ENCODE results near the gene ICOSLG.
"Not testable (repeated sequence)": the region's sequence is repeated elsewhere in the genome, so short reads cannot be mapped to it uniquely, and the experiment has no call there.

The ICOSLG gene

DNA sequence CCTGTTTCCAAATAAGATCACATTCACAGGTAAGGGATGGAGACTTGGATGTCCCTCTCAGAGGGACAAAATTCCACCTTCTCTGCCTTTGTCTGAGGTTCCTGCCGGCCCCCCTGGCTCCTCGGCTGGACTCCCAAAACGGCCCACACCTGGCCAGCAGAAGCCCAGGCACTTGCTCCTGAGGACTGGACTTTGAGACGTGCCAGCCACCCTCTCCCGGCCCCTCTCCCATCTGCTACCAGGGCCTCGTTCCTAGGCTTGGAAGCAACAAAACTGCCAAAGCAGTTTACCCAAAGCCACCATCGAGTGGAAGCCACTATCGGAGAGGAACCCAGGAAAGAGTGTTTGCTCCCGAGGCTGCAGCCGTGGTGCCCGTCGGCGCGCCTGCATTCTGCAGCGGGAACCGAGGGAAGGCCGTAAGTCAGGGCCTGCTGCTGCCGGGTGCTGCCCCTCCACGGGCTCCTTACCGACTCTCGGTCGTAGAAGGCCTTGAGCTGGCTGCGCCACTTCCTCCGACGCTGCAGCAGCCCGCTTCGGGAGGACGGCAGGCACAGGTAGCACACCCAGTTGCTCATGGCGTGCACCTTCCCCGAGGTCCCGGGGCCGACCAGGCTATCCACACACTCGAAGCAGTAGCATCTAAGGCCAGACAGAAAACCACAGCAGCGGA is 17.4 kb upstream of the ICOSLG start:
- no peaks in the 10 kb centered on the region for H3K36me3 Mint-ChIP-seq
- H3K27ac Mint-ChIP-seq: no peak overlapping the region
- peaks cover 60% of the 10 kb centered on the region for H3K27me3 Mint-ChIP-seq
- H3K4me1 Mint-ChIP-seq: no peaks in the 10 kb centered on the region
- H3K4me3 Mint-ChIP-seq: no peak overlapping the region
- CTCF ChIA-PET: no interaction called here
- H3K9me3 Mint-ChIP-seq: no peaks in the 10 kb centered on the region
- peak; percentile 8 for DNase-seq

DNA sequence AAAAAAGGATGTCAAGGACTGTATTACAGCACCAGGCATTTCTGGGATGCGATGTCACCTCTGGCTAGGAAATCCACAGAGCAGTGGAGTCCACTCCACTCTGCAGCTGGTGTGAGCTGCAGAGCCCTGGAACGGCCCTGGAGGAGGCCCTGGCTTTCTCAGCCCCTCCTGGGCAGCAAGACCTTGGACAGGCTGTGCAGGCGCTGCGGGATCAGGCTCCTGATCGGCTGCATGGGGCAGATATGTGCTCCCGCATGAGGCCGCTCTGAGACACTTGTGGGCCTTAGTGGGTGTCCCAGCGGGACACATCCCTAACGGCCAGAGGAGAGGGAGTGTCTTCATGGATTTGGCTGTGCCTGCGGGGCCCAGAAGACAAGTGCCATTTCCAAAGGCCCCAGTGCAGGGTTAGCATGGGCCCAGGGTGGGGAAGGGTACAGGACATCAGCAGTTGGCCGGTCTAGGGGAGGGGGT is 14.8 kb upstream of the ICOSLG start:
- Mint-ChIP-seq H3K27me3 (peaks cover 60% of the 10 kb centered on the region), H3K4me3 (no peak overlapping the region), H3K4me1 (no peaks in the 10 kb centered on the region), H3K27ac (no peak overlapping the region), H3K9me3 (no peaks in the 10 kb centered on the region), H3K36me3 (no peaks in the 10 kb centered on the region)
- DNase-seq: peak; percentile 3
- CTCF ChIA-PET: no interaction called here

DNA sequence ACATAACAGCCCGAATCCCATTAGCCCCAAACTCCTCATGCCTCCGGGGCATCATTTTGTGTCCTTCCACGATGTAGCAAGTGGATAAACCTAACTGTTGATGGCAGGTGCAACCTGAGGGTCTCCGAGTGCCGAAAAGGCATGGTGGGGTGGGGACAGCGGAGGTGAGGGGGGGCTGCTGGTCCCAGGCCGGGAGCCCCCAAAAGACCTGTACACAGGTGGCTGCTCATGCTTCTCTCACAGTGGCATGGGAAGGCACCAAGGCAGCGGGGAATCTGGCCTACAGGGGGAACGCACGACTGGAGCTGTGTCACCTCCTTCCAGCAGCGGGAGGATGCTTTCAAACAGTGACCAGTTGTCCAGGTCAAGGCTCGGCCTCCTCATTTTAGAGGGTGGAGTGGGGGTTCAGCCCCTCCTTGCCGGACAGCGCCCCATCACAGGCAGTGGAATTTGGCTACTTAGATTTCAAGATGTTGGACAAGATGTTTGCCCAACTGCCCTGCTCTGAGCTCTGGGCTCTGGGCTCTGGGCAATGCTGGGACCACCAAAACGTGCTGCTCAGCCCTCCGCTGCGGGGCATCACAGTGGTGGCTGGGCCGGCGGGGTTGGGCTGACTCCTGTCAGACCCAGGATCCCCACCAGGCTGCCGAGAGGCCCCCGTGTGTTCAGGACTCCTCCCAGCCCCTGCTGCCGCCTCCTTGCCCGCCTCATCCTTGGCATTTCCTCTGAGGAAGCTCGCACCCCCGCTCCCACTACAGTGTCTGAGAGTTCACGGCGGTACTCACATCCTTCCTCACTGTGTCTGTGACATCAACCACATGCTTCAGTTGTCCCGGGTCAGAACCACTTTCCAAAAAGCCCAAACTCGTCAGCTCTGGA is 13.3 kb upstream of the ICOSLG start:
- no peaks in the 10 kb centered on the region for H3K4me1 Mint-ChIP-seq
- H3K9me3 Mint-ChIP-seq: no peaks in the 10 kb centered on the region
- H3K27ac Mint-ChIP-seq: no peak overlapping the region
- H3K27me3 Mint-ChIP-seq: peaks cover 46% of the 10 kb centered on the region
- H3K36me3 Mint-ChIP-seq: no peaks in the 10 kb centered on the region
- H3K4me3 Mint-ChIP-seq: no peak overlapping the region
- CTCF ChIA-PET: no interaction called here
- peak; percentile 19 for DNase-seq

DNA sequence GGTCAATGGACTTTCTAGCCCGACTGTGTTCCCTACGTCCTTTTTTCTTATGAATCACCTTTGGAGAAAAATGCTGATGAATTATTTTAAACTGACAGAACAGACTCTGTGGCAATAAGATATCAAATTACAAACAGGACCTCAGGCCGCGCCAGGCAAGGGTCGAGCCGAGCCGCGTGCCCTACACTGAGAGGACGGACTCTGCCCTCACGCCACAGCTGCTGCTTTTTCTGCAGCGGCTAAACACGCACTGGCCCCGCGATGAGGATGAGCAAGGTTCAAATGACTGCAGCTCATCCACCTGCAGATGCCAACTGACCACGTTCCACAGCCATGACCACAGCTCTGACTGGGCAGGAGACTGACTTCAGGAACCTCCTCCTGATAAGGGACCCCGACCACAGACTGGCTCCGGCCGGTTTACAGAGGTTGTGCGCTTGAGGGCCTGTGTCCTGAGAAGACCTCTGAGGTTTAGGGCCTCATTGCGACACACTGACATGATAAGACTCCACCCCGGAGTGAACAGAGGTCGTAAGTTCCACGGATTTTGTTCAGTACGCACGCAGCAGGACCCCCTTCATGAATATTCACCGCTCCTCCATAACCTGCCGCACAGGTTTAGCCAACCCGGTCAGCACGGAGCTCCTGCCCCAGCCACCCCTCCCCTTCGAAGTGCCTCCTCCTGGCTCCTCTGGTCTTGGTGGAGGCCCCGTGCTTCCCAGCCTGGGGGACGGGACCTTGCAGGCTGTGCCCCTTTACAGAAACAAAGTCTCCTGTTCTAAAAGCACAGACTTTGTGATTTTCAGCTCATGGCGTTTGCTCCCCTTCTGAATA is 8.7 kb upstream of the ICOSLG start:
- H3K4me1 Mint-ChIP-seq, H3K9me3 Mint-ChIP-seq, H3K27ac Mint-ChIP-seq, H3K36me3 Mint-ChIP-seq, DNase-seq, H3K4me3 Mint-ChIP-seq, CTCF ChIA-PET: not testable (repeated sequence)
- H3K27me3 Mint-ChIP-seq: peaks cover 12% of the 10 kb centered on the region

DNA sequence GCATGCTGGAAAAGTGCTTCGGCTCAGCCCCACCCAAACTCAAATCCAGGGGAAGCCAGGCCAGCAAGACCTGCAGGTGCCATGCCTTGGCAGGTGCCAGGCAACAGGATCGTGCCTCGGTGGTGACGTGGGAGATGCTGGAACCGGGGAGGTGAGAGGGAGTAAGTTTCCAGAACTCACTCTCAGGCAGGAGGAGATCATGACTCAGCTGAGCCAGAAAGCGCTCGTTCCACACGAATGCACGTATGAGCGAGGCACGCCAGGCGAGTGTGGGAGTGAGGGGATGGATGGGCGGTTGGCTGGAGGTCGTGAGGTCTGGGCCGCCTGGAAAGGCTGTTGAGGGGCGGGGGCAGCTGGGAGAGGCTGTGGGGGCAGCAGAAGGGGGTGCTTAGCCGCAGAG is 7.2 kb upstream of the ICOSLG start:
- CTCF ChIA-PET, H3K27me3 Mint-ChIP-seq: not testable (repeated sequence)

DNA sequence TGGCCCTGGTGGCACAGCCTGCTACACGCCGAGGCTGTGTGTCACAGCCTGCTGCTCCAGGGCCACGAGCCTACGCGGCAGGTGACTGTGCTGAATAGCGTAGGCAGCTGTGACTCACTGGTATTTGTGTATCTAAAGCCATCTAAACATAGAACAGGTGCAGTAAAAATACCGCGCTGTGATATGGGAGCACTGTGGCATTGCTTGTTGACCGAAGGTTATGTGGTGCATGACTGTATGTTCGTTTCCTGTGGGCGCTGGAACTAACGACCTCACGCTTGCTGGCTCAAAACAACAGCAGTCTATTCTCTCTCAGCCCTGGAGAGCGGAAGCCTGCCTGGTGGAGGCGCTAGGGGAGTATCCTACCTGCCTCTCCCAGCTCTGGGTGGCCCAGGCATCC is 3.2 kb upstream of the ICOSLG start:
- H3K4me3 Mint-ChIP-seq, H3K27me3 Mint-ChIP-seq, H3K9me3 Mint-ChIP-seq, H3K36me3 Mint-ChIP-seq, H3K4me1 Mint-ChIP-seq, DNase-seq, CTCF ChIA-PET, H3K27ac Mint-ChIP-seq: not testable (repeated sequence)

More for the DNA sequence above, 7.2 kb upstream of the ICOSLG start:
- not testable (repeated sequence) for H3K9me3 Mint-ChIP-seq, H3K27ac Mint-ChIP-seq, H3K4me1 Mint-ChIP-seq, H3K4me3 Mint-ChIP-seq, H3K36me3 Mint-ChIP-seq, DNase-seq

DNA sequence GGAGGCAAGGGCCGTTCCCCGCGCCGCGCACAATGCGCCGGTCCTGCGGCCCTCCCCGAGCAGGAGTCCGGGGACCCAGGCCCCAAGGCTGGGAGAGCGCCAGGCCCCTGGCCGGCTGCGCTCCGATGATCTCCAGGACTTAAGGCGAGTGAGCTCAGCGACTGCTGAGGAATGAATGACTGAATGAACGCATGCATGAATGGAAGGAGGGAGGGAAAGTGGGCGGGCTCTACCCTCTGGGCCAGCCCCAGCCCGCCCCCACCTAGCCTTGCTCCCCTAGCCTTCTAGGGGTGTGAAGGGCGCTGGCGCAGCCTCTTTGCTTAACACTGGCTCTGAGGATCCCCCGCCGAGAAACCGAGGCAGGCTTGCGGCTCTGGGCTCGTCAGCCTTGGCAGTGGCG is 538 bp upstream of the ICOSLG start:
- DNase-seq, H3K27me3 Mint-ChIP-seq, H3K9me3 Mint-ChIP-seq, CTCF ChIA-PET, H3K4me3 Mint-ChIP-seq, H3K27ac Mint-ChIP-seq, H3K4me1 Mint-ChIP-seq, H3K36me3 Mint-ChIP-seq: not testable (repeated sequence)

DNA sequence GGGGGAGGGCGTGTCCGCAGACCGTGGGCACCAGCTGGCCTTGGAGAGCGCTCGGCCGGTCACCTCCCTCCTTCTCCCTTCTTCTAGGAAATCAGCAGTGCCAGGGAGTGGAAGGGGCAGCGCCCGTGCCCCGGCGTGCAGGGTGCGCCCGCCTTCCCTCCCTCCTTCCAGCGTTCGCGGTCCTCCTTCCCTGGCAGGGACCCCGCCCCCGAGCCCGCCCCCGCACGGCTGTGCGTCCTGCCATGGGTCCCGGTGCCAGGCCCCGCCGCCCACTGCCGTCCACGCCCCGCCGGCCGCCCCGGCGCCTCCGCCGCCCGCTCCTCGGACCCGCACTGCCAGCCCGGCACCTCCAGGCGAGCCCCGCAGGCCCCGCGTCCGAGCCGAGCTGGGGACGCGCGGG is 390 bp downstream of the ICOSLG start:
- DNase-seq, CTCF ChIA-PET, H3K9me3 Mint-ChIP-seq: not testable (repeated sequence)

DNA sequence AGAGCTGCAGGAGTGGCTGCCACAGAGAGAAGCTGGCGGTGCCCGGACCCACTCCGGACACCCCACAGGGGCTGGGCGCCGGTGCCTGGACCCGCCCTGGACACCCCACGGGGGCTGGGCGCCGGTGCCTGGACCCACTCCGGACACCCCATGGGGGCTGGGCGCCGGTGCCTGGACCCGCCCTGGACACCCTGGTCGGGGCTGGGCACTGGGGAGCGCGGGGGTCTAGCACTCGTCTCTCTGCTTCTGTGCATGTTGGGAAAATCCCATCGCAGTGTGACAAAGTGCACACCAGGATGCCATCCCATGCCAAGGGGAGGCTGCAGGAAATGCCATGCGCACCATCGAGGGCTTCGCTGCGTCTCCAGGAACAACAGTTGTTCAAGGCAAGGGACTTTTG is 11.2 kb downstream of the ICOSLG start:
- not testable (repeated sequence) for DNase-seq, H3K27ac Mint-ChIP-seq

More for the DNA sequence above, 390 bp downstream of the ICOSLG start:
- H3K27ac Mint-ChIP-seq, H3K27me3 Mint-ChIP-seq, H3K36me3 Mint-ChIP-seq, H3K4me3 Mint-ChIP-seq, H3K4me1 Mint-ChIP-seq: not testable (repeated sequence)

DNA sequence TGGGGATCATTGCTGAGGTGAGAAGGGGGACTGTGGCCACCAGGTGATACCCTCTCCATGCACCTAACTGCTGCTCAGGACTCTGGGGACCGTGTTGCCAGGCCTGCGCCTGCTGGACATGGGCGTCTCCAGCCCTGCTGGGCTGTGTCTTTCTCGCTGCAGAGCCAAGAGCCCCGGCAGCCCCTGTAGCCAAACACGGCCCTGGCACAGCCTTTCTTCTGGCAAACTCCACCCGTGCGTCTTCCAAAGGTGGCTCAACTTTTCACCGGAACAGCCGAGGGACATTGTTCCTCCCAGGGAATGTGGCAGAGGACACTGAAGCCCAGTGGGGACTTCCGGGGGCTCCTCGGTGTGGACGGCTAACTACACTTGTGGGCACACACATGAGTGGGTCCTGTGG is 12.6 kb downstream of the ICOSLG start:
- H3K27me3 Mint-ChIP-seq, H3K9me3 Mint-ChIP-seq, CTCF ChIA-PET, H3K4me3 Mint-ChIP-seq, H3K27ac Mint-ChIP-seq, H3K36me3 Mint-ChIP-seq, H3K4me1 Mint-ChIP-seq, DNase-seq: not testable (repeated sequence)

More for the DNA sequence above, 11.2 kb downstream of the ICOSLG start:
- CTCF ChIA-PET, H3K4me3 Mint-ChIP-seq, H3K36me3 Mint-ChIP-seq, H3K27me3 Mint-ChIP-seq, H3K9me3 Mint-ChIP-seq, H3K4me1 Mint-ChIP-seq: not testable (repeated sequence)

DNA sequence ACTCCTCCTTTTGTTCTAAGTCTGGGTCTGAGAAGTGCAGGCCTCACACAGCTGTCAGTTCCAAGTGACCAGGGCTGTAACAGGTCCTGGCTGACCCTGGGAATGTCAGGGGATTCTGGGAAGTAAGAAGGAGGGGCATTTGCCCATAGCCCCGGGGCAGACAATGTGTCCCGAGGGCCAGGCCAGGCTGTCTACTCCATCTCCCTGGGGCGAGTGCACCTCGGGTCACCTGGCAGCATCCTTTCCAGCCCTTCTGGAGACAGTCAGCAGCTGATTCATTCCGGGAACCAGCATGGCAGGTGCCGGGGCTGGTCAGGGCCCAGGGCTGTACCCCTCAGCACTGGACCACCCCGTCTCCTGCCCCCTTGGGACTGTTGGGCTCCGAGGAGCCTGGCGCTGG is 13.1 kb downstream of the ICOSLG start:
- H3K36me3 Mint-ChIP-seq, CTCF ChIA-PET, DNase-seq, H3K4me1 Mint-ChIP-seq, H3K27me3 Mint-ChIP-seq, H3K27ac Mint-ChIP-seq, H3K9me3 Mint-ChIP-seq, H3K4me3 Mint-ChIP-seq: not testable (repeated sequence)

DNA sequence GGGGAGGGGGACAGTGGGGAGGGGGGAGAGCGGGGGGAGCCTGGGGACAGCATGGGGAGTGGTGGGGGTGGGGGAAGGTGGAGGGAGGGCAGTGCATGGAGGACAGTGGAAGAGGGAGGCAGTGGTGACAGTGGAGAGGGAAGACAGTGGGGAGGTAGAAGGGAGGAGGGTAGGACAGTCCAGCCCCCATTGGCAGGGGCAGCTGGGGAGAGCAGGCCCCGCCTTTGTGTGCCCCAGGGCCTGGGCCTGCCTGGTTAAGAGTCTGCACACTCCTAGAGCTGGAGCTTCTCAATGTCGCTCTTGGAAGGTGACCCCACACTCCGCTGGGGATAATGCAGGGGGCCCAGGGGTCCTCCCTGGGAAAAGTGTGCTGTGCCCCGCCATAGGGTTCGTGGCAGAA is 15.1 kb downstream of the ICOSLG start:
- CTCF ChIA-PET, DNase-seq, H3K4me3 Mint-ChIP-seq, H3K36me3 Mint-ChIP-seq, H3K4me1 Mint-ChIP-seq, H3K27ac Mint-ChIP-seq, H3K27me3 Mint-ChIP-seq, H3K9me3 Mint-ChIP-seq: not testable (repeated sequence)

DNA sequence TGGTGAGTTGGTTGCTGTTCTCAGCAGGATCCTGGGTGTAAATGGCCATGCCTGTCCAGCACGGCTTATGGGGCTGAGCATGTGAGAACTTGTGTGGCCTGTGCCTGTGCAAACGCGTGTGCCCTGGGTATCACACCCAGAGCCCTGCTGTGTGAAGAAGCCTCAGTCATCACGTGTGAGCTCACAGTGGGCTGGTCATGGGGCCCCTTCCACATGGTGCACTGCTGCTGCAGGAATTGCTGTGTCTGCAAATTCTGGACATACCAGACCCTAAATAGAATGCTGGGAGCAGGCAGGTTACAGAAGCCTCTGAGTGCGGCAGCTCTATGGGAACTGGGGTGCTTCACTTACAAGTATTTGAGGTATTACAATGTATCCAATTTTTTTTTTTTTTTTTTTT is 17.4 kb downstream of the ICOSLG start:
- H3K36me3 Mint-ChIP-seq, H3K4me1 Mint-ChIP-seq, DNase-seq, H3K9me3 Mint-ChIP-seq, H3K27me3 Mint-ChIP-seq, H3K27ac Mint-ChIP-seq, CTCF ChIA-PET, H3K4me3 Mint-ChIP-seq: not testable (repeated sequence)

DNA sequence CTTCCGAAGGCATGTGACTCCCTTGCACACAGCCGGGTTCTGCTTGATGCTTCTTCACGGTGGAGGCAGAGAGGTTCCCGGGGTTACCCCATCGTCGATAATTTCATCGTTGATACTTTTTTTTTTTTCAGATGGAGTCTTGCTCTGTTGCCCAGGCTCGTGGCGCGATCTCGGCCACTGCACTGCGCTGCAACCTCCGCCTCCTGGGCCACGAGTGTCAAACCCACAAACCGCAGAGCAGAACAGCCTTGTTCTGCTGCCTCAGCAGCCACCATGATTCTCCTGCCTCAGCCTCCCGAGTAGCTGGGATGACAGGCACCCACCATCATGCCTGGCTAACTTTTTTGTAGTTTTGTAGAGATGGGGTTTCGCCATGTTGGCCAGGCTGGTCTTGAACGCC is 20.1 kb downstream of the ICOSLG start:
- DNase-seq, CTCF ChIA-PET, H3K9me3 Mint-ChIP-seq, H3K4me1 Mint-ChIP-seq, H3K27me3 Mint-ChIP-seq, H3K27ac Mint-ChIP-seq, H3K4me3 Mint-ChIP-seq, H3K36me3 Mint-ChIP-seq: not testable (repeated sequence)

DNA sequence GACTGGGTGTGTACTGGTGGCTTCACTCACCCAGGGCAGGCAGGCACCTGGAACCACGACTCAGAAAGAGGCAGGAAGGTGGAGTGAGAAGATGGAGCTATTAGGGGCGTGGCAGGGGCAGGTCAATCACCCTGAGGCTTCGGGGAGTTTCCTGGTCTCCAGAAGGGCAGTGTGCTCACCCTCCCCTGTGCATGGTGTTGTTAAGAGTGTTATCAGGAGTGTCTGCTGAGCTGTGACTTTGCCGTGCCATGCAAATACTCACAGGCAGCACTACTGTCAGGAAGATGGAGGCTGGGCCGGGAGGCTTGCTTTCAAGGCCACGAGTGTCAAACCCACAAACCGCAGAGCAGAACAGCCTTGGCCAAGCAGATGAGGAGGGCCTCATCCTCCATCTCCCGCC is 22.3 kb downstream of the ICOSLG start:
- H3K27me3 Mint-ChIP-seq, H3K9me3 Mint-ChIP-seq, CTCF ChIA-PET, H3K36me3 Mint-ChIP-seq, DNase-seq, H3K4me3 Mint-ChIP-seq, H3K27ac Mint-ChIP-seq, H3K4me1 Mint-ChIP-seq: not testable (repeated sequence)

All from activated naive CD4-positive, alpha-beta T cell treated with anti-CD3 and anti-CD28 coated beads, Interleukin-2, amount 10 ng/mL, durations not matched to agents 7 days and 5 days (primary cell).